HG03575 (cell line): ENCODE results near the gene DDX39A.
"Not testable (repeated sequence)": the region's sequence is repeated elsewhere in the genome, so short reads cannot be mapped to it uniquely, and the experiment has no call there.

ENCODE experiments used
- ATAC-seq: cut with Tn5 transposase; IDR thresholded peaks from one replicate; pipeline ENCODE4 v1.9.1; 2021; ENCODE audit not compliant: unreplicated experiment, insufficient number of reproducible peaks, low FRiP score; ENCODE audit errors: extremely low read depth

The DDX39A gene

DNA sequence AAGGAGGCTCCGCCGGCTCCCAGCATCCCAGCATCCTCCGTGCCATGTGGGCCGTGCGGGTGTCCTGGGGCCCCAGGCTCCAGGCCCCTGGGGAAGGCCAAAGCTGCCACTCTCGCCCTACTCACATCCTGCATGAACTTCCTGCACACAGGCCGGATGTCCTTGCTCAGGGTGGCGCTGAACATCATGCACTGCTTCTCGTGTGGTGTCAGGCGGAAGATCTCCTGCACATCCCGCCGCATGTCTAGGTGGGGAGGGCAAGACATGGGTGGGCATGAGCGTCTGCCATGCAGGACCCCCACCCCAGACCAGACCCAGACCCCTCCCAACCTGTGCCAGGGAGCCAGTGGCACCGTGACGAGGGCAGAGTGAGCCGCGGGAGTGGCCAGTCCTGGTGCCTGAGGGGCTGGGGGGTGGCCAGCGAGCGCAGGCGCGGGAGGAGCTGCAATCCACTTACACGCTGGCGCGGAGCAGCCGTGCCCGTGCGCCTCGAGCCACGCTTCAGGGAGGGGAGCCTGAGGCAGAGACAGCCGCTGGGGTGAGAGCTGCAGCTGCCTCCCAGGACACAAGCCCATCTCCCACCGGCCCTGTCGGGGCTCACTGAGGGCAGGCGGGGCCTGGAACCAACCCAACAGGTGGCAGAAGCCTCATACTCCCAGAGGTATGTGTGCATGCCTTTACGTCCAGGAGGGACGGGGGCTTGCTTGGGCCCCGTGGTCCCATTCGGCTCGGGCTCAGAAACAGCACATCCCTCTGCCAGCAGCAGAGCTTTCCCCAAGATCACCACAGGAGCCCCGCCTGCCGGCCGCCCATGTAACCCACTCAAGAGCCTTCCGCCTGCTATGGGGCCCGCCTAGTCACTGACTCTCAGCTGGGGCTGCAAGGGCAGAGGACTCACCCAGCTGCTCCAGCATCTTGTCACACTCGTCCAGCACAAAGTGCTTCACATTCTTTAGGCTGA, 8.8 kb downstream of the DDX39A start:
- ATAC-seq, result no peak

DNA sequence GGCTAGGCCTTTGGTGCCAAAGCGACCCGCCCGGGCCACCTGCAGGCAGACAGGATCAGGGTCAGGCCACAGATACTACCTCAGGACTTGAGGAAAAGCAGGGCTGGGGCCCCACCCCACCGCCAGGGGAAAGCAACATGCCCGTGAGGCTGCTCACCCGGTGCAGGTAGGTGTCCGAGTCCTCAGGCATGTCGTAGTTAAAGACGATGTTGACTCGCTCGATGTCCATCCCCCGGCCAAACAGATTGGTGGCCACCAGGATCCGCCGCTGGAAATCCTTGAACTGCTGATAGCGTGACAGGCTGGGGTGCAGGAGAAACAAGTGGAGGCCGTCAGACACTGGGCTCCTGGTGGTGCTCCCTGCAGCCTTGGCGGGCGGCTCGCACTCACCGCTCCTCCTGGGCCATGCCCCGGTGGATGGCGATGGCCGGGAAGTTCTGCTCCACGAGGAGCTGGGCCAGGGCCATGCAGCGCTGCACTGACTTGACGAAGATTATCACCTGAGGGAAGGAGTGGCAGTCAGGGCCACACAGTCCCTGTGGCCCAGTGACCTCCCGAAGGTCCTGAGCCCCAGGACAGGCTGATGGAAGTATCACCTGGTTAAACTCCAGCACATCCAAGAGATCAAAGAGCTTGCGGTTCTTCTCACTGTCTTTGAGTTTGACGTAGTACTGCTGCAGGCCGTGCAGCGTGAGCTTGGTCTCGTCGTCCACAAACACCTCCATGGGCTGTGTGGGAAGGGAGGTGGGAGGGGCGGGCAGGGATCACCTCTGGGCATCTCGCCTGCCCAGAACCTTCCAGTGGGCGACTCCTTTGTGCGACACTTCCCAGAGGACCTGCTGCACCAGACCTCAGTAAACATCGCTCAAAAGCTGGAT, 9.8 kb downstream of the DDX39A start:
- ATAC-seq, result no peak

DNA sequence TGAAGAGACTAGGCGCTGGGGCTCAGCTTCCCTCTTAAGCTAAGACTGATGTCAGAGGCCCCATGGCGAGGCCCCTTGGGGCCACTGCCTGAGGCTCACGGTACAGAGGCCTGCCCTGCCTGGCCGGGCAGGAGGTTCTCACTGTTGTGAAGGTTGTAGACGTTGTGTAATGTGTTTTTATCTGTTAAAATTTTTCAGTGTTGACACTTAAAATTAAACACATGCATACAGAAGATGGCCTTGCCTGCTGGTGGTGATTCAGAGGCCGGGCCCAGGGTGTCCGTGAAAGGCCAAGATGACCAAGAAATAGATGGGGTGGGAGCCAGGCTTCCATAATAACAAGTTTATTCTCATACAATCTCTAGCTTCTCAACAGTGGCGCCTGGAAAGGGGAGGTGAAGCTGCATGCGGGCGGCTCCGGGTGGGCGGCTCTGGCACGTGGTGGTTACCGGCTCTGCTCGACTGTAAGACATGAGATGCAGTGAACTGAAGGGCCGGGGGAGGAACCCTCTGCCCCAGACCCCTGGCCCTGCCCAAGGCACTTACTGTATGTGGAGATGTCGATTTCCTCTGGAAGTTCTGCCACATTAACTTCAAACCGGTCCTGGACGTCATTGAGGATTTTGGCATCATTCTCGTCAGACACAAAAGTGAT, 10.5 kb downstream of the DDX39A start:
- no peak for ATAC-seq

DNA sequence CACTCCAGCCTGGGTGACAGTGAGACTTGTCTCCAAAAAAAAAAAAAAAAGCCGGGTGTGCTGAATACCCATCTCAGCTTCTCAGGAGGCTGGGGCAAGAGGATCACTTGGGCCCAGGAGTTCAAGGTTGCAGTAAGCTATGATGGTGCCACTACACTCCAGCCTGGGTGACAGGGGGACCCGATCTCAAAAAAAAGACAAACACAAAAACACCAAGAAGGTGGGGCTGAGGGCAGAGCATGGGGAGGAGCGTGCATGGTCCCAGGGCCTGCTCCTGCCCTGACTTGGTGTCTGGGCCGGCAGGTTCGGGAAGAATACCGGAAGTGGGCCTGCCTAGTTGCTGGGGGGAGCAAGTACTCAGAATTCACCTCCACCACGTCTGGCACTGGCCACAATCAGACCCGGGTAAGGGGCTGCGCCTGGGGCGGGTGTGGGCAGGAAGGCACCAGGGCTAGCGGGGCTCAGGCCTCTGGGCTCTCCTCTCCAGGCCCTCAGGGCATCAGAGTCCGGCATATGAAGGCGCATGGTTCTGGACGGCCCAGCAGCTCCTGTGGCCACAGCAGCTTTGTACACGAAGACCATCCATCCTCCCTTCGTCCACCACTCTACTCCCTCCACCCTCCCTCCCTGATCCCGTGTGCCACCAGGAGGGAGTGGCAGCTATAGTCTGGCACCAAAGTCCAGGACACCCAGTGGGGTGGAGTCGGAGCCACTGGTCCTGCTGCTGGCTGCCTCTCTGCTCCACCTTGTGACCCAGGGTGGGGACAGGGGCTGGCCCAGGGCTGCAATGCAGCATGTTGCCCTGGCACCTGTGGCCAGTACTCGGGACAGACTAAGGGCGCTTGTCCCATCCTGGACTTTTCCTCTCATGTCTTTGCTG, 11.3 kb downstream of the DDX39A start:
- ATAC-seq, result no peak

DNA sequence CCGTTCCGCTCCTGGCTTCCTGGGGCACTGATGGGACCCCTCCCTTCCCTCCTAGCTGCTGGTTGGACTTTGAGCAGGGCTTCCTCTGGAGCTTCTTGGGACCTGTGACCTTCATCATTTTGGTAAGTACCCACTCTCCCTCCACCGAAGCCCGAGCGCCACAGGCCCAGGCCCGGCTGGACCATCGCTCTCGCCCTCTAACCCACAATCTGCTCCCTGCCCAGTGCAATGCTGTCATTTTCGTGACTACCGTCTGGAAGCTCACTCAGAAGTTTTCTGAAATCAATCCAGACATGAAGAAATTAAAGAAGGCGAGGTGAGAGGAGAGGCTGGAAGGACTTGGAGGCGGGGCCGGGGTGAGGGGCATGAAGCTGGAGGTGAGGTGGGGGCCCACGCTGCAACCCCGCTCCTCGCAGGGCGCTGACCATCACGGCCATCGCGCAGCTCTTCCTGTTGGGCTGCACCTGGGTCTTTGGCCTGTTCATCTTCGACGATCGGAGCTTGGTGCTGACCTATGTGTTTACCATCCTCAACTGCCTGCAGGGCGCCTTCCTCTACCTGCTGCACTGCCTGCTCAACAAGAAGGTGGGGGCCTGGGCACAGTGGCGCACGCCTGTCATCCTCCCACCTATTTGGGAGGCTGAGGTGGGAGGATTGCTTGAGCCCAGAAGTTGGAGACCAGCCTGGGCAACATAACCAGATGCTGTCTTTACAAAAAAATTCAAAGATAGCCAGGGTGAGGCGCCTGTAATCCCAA, 12.3 kb downstream of the DDX39A start:
- no peak for ATAC-seq

DNA sequence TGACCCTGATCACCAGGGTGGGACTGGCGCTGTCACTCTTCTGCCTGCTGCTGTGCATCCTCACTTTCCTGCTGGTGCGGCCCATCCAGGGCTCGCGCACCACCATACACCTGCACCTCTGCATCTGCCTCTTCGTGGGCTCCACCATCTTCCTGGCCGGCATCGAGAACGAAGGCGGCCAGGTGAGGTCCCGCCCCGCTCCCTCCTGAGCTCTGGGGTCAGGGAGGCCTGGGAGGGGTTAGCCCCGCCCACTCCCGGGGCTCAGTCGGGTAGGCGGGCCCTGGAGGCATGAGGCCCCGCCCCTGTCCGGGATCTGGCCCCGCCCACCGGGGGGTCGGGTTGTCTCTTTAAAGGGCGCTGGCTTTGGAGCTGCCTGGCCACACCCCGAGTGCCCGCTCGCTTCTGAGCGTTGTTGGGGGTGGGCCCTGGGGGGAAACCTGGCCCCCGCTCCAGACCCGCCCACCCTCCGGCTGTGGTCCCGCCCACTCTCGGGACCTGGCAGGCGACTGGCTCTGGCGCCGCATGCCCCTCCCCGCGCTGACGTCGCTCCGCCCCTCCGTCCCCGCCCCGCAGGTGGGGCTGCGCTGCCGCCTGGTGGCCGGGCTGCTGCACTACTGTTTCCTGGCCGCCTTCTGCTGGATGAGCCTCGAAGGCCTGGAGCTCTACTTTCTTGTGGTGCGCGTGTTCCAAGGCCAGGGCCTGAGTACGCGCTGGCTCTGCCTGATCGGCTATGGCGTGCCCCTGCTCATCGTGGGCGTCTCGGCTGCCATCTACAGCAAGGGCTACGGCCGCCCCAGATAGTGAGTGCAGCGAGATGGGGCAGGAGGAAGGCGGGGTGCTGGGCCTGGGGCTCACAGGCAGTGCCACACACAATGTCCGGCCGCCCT, 13.1 kb downstream of the DDX39A start:
- no peak for ATAC-seq

DNA sequence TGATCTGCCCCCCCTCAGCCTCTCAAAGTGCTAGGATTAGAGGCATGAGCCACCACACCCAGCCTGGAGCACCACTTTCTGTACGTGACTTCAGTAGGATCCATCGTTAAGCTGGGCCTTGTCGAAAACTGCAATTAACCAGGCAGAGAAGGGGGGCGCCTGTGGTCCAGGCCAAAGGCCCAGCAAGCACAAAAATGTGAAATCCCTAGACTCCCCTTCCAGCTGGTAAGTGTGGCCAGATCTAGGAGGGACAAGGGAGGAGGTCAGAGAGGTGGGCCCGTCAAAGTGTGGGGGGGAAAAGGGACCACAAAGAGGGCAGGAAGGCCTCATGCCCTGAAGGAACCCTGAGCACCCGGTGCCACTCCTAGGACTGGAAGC, 13.8 kb downstream of the DDX39A start:
- no peak for ATAC-seq

DNA sequence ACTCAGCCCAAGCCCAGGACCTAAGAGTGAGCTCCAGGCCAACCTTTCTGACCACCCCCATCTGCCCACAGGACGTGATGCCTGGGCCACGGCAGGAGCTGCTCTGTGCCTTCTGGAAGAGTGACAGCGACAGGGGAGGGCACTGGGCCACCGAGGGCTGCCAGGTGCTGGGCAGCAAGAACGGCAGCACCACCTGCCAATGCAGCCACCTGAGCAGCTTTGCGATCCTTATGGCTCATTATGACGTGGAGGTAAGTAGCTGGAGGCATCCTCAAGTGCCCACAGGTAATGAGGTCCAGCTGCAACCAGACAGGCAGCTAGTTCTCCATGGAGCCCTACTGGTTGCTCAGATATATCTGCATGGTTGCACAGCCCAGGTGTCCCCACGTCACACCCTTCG, 14.8 kb downstream of the DDX39A start:
- ATAC-seq, result no peak

DNA sequence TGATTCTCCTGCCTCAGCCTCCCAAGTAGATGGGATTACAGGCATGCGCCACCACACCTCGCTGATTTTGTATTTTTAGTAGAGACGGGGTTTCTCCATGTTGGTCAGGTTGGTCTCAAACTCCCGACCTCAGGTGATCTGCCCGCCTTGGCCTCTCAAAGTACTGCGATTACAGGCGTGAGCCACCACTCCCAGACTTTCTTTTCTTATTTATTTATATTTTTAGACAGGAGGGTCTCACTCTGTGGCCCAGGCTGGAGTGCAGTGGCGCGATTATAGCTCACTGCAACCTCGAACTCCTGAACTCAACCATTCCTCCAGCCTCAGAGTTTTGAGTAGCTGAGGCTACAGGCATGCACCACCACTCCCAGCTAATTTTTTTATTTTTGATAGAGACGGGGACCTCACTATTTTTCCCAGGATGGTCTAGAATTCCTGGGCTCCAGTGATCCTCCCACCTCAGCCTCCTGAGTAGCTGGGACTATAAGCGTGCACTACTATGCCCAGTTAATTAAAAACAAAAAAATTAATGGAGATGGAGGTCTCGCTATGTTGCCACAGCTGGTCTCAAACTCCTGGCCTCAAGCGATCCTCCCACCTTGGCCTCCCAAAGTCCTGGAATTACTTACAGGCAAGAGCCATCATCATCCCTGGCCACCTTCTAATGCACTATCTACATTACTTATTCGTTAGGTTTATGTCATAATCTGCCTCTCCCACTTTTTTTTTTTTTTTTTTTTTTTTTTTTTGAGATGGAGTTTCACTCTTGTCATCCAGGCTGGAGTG, 15.8 kb downstream of the DDX39A start:
- ATAC-seq, result not testable (repeated sequence)

DNA sequence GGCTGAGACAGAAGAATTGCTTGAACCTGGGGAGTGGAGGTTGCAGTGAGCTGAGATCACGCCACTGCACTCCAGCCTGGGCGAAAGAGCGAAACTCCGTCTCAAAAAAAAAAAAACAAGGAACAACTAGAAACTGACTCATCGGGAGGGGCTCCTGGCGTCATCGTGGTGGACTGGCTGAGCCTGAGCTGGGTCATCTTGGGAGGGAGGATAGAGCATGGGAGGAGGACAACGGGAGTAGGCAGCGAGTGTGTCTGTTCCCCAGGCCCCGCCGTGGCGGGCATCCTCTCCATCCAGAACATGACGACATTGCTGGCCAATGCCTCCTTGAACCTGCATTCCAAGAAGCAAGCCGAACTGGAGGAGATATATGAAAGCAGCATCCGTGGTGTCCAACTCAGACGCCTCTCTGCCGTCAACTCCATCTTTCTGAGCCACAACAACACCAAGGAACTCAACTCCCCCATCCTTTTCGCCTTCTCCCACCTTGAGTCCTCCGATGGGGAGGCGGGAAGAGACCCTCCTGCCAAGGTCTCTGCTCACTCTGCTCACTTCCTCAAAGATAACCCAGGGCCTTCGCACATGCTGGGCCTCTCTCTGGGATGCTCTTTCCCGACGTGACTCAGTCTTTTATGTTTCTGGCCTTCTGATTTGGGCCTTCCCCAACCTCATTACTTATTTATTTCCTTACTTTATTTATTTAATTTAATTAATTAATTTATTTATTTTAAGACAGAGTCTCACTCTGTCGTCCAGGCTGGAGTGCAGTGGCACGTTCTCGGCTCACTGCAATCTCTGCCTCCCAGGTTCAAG, 16.6 kb downstream of the DDX39A start:
- no peak for ATAC-seq

DNA sequence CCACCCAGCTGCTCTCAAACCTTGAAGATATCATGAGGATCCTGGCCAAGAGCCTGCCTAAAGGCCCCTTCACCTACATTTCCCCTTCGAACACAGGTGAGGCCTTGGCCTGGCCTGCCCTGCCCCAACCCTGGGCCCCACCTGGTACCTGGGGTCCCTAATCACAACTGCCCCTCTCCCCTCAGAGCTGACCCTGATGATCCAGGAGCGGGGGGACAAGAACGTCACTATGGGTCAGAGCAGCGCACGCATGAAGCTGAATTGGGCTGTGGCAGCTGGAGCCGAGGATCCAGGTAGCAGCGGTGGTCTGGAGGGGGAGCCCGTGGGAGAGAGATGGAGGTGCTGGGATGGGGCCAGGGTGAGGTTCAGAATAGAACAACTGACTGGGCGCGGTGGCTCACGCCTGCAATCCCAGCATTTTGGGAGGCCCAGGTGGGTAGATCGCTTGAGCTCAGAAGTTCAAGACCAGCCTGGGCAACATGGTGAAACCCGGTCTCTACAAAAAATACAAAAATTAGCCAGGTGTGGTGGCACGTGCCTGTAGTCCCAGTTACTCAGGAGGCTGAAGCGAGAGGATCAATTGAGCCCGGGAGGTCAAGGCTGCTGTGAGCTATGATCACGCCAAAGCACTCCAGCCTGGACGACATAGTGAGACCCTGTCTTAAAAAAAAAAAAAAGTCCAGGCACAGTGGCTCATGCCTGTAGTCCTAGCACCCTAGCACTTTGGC, 17.5 kb downstream of the DDX39A start:
- ATAC-seq, result no peak

DNA sequence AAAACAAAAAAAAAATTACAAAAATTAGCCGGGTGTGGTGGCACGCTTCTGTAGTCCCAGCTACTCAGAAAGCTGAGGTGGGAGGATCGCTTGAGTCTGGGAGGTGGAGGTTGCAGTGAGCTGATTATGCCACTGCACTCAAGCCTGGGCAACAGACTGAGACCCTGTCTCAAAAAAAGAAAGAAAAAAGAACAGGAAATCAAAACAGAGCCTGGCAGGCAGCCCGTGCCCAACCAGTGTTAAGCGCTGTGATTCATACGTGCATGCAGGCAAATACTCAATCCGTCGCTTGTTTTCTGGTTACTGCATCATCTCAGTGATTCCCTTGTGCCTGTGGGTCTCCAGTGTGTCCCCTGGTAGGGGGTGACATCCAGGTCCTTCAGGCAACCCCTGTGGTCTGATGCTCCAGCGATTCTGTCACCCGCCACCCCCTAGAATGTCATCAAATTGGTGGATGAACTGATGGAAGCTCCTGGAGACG, 18.1 kb downstream of the DDX39A start:
- ATAC-seq, result no peak

DNA sequence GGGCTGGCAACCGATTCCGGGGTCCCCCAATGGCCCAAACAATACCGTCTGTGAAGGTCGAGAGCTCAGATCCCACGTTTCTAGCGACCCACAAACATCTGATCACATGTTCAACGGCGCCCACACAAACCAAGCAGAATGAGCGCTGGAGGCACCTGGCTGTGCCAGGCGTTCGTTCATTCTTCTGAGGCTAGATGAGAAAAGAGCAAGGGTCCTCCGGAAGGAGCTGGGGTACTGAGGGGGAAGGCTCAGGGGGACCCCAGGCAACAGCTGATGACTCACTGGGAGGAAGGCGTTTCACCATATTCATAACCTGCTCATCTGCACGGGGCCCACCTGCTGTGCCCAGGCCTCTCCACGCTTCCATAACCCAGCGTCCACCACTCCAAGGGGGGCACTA, 22.0 kb downstream of the DDX39A start:
- not testable (repeated sequence) for ATAC-seq

DNA sequence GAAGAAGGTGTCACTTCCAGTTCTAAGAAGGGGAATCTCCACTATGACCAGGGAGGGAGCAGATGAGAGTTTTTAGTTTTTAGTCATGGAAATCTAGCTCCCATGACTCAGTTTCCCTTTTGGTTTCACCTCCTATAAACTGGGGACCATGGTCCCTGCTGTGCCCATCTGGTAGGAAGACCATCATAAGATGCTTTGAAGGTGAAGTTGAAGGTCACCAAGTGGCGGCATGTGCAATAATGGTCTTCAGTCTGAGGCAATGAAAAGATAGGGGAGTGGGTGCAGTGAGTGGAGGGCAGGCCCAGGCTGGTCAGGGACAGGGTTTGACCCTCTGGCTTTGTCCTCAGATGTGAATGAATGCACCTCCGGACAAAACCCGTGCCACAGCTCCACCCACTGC, 22.4 kb downstream of the DDX39A start:
- ATAC-seq, result not testable (repeated sequence)
